ENCODE results near the gene TEX10.

Gene TEX10

GRCh38 chr9:100366121-100366520 lies 13.4 kb upstream of the TEX10 start:
- POLR2A ChIA-PET (ENCODE audit: low non-redundant PET) = interaction anchor here (0.6 kb wide), 1 partner anchor 44 kb away, joined by 15 read pairs; no protein-coding TSS in a partner anchor
- CTCF ChIA-PET = interaction anchor here (1.1 to 1.5 kb wide), 2 partner anchors 10 to 18 kb away, joined by 3 to 4 read pairs; no protein-coding TSS in a partner anchor
- TF ChIP-seq CTCF (conservative IDR thresholded peaks at IDR 0.05; ENCODE audit: low read depth) = no peak
- H3K27ac ChIP-seq = no peak overlapping the region
- DNase-seq (ENCODE audit: low spot score) = no peak

GRCh38 chr9:100364013-100364412 lies 11.3 kb upstream of the TEX10 start:
- CTCF ChIA-PET = interaction anchor here (0.6 kb wide), 1 partner anchor 207 kb away, joined by 5 read pairs; no protein-coding TSS in a partner anchor
- POLR2A ChIA-PET (ENCODE audit: low non-redundant PET) = no interaction called here
- no peak for DNase-seq (ENCODE audit: low spot score)
- no peak for TF ChIP-seq CTCF (conservative IDR thresholded peaks at IDR 0.05; ENCODE audit: low read depth)
- H3K27ac ChIP-seq = no peak overlapping the region

GRCh38 chr9:100359057-100359456 lies 6.3 kb upstream of the TEX10 start:
- POLR2A ChIA-PET (ENCODE audit: low non-redundant PET) = no interaction called here
- CTCF ChIA-PET = no interaction called here
- TF ChIP-seq CTCF (conservative IDR thresholded peaks at IDR 0.05; ENCODE audit: low read depth) = no peak
- no peak overlapping the region for H3K27ac ChIP-seq
- no peak for DNase-seq (ENCODE audit: low spot score)

- no peak for TF ChIP-seq CTCF (conservative IDR thresholded peaks at IDR 0.05; ENCODE audit: low read depth)
- CTCF ChIA-PET = interaction anchor here (0.6 kb wide), 3 partner anchors 38 to 65 kb away, joined by 3 to 6 read pairs (median 4); no protein-coding TSS in a partner anchor
- POLR2A ChIA-PET (ENCODE audit: low non-redundant PET) = no interaction called here
- no peak overlapping the region for H3K27ac ChIP-seq
- no peak for DNase-seq (ENCODE audit: low spot score)
Observed at GRCh38 chr9:100357501-100357900, 4.8 kb upstream of the TEX10 start.

- ChIA-PET POLR2A (ENCODE audit: low non-redundant PET) (no interaction called here), CTCF (interaction anchor here (0.8 kb wide), 1 partner anchor 10 kb away, joined by 3 read pairs; no protein-coding TSS in a partner anchor)
- DNase-seq (ENCODE audit: low spot score) = no peak
- TF ChIP-seq CTCF (conservative IDR thresholded peaks at IDR 0.05; ENCODE audit: low read depth) = no peak
- no peak overlapping the region for H3K27ac ChIP-seq
Observed at GRCh38 chr9:100355561-100355960, 2.8 kb upstream of the TEX10 start.

GRCh38 chr9:100354121-100354800 lies 1.5 kb upstream of the TEX10 start:
- TF ChIP-seq CTCF (conservative IDR thresholded peaks at IDR 0.05; ENCODE audit: low read depth) = no peak
- ChIA-PET CTCF (interaction anchor here (0.6 kb wide), 1 partner anchor 19 kb away, joined by 4 read pairs; no protein-coding TSS in a partner anchor), POLR2A (ENCODE audit: low non-redundant PET) (no interaction called here)
- no peak for DNase-seq (ENCODE audit: low spot score)
- no peak overlapping the region for H3K27ac ChIP-seq

All from RWPE1 (cell line).